ENCODE measurements around the gene THAP5. TPM values are rescaled to one million over a fixed set of nuclear protein-coding genes. Genes with fewer than 3 reads are reported as not detected.

The THAP5 gene
- total RNA-seq, 2 experiments from 2014 or later = 23.5 to 33.8 TPM

DNA sequence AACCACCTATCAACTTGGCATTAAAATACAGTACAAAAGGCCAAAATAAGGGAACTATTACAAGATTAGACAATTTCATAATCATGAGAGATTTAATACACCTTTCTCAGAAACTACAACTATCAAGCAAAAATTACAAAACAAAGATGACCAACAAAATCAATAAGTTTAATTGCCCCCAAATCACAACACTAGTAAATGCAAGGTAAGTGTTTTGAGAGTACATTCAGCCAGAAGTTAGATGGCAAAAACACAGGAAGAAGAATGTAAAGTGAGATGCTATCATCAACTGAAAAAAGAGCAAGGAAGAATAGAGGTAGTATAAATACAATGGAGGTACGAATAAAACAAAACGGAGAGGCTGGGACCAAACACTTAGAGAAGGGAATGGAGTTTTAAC is 46.7 kb downstream of the THAP5 start:
- Histone ChIP-seq H4K20me1 (ENCODE audit: insufficient read depth, low read length) (no peaks in the 10 kb centered on the region), H3K36me3 (ENCODE audit: insufficient read depth, low read length) (peaks cover 36% of the 10 kb centered on the region), H3K4me1 (ENCODE audit: insufficient read depth, low read length, poor library complexity, severe bottlenecking) (peaks cover 34% of the 10 kb centered on the region), H3K27ac (ENCODE audit: low read depth, low read length, poor library complexity, severe bottlenecking) (no peak overlapping the region), H3K9me2 (ENCODE audit: insufficient read depth, low read length) (no peaks in the 10 kb centered on the region), H3K9me3 (ENCODE audit: low read length) (no peaks in the 10 kb centered on the region), H3K79me2 (ENCODE audit: insufficient read depth, low read depth, low read length) (peaks cover 68% of the 10 kb centered on the region), H2AFZ (ENCODE audit: low read length) (no peak overlapping the region), H3K4me3 (ENCODE audit: low read depth, low read length, poor library complexity, severe bottlenecking) (no peak overlapping the region), H3K4me2 (ENCODE audit: low read length) (peak overlapping the region; percentile 91)
- intact Hi-C loops (cut with micrococcal nuclease; ENCODE audit: unreplicated experiment) = no loop called here
- POLR2A ChIA-PET = interaction anchor here (0.6 to 4.3 kb wide), 4 partner anchors 9 to 386 kb away, joined by 3 to 37 read pairs (median 12); no protein-coding TSS in a partner anchor
- TF ChIP-seq, protein P1, sequence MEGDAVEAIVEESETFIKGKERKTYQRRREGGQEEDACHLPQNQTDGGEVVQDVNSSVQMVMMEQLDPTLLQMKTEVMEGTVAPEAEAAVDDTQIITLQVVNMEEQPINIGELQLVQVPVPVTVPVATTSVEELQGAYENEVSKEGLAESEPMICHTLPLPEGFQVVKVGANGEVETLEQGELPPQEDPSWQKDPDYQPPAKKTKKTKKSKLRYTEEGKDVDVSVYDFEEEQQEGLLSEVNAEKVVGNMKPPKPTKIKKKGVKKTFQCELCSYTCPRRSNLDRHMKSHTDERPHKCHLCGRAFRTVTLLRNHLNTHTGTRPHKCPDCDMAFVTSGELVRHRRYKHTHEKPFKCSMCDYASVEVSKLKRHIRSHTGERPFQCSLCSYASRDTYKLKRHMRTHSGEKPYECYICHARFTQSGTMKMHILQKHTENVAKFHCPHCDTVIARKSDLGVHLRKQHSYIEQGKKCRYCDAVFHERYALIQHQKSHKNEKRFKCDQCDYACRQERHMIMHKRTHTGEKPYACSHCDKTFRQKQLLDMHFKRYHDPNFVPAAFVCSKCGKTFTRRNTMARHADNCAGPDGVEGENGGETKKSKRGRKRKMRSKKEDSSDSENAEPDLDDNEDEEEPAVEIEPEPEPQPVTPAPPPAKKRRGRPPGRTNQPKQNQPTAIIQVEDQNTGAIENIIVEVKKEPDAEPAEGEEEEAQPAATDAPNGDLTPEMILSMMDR (conservative IDR thresholded peaks at IDR 0.05; ENCODE audit: low read length) = no peak
- no peak for TF ChIP-seq EZH2phosphoT487 (IDR thresholded peaks at IDR 0.05; ENCODE audit: borderline replicate concordance, low read depth, low read length)
- BruUV-seq (replicated peaks) = no TSS peak
- DNase-seq (ENCODE audit: low spot score) = no peak
- CTCF ChIA-PET (ENCODE audit: unreplicated experiment) = no interaction called here

DNA sequence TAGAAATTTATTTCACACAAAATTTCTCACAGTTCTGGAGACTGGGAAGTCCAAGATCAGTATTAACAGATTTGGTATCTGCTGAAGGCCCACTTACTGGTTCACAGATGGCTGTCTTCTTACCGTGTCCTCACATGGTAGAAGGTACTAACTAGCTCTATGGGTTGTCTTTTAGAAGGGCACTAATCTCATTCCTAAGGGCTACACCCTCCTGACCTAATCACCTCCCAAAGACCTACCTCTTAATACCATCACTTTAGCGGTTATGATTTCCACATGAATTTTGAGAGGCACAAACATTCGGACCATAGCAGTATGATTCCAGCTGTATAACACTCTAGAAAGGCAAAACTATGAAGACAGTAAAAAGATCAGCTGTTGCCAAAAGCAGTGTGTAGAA is 51.6 kb downstream of the THAP5 start:
- peaks cover 83% of the 10 kb centered on the region for H3K36me3 ChIP-seq (ENCODE audit: insufficient read depth, low read length)

DNA sequence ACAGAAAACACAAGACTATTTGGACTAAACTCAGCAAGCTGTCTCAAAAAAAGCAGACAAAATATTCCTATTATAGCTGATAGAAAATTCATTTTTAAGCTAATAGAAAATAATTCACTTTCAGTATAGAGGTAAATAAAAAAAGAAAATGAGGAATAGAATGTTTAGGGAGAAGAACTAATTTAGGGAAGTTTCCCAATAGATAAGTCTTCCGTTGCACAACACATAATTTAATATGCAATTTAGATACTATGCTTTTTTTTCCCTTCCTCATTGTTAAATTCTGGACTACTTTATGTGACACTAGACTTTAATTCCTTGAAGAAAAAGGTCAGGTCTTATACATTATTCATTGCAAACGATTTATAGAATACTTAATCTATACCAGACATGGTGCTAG is 53.9 kb downstream of the THAP5 start:
- ChIA-PET POLR2A (interaction anchor here (0.7 to 4.5 kb wide), 3 partner anchors 9 to 195 kb away, joined by 3 to 37 read pairs (median 4); partner anchors contain the start of gene PNPLA8), CTCF (ENCODE audit: unreplicated experiment) (no interaction called here)
- BruUV-seq (replicated peaks) = no TSS peak
- intact Hi-C loops (cut with micrococcal nuclease; ENCODE audit: unreplicated experiment) = no loop called here
- H4K20me1 ChIP-seq (ENCODE audit: insufficient read depth, low read length) = no peaks in the 10 kb centered on the region
- peaks cover 8% of the 10 kb centered on the region; the same call in 1 of the 2 replicates for H3K9me3 ChIP-seq (ENCODE audit: low read length)
- DNase-seq (ENCODE audit: low spot score) = no peak
- TF ChIP-seq EZH2phosphoT487 (IDR thresholded peaks at IDR 0.05; ENCODE audit: borderline replicate concordance, low read depth, low read length) = no peak
- TF ChIP-seq, protein P1 (conservative IDR thresholded peaks at IDR 0.05; ENCODE audit: low read length) = no peak
- H3K27ac ChIP-seq (ENCODE audit: low read depth, low read length, poor library complexity, severe bottlenecking) = no peak overlapping the region
- H3K4me1 ChIP-seq (ENCODE audit: insufficient read depth, low read length, poor library complexity, severe bottlenecking) = peaks cover 44% of the 10 kb centered on the region
- H3K4me3 ChIP-seq (ENCODE audit: low read depth, low read length, poor library complexity, severe bottlenecking) = no peak overlapping the region
- peak overlapping the region; percentile 31 for H3K4me2 ChIP-seq (ENCODE audit: low read length)
- peaks cover 95% of the 10 kb centered on the region for H3K36me3 ChIP-seq (ENCODE audit: insufficient read depth, low read length)
- H3K79me2 ChIP-seq (ENCODE audit: insufficient read depth, low read depth, low read length) = peaks cover 52% of the 10 kb centered on the region; the same call in 1 of the 2 replicates
- H3K9me2 ChIP-seq (ENCODE audit: insufficient read depth, low read length) = no peaks in the 10 kb centered on the region
- no peak overlapping the region for H2AFZ ChIP-seq (ENCODE audit: low read length)

More for the DNA sequence above, 51.6 kb downstream of the THAP5 start:
- CTCF ChIA-PET (ENCODE audit: unreplicated experiment) = interaction anchor here (0.6 kb wide), 1 partner anchor 8 kb away, joined by 3 read pairs; the partner anchor contains the start of gene PNPLA8
- Histone ChIP-seq H3K4me3 (ENCODE audit: low read depth, low read length, poor library complexity, severe bottlenecking) (no peak overlapping the region), H3K4me1 (ENCODE audit: insufficient read depth, low read length, poor library complexity, severe bottlenecking) (peaks cover 30% of the 10 kb centered on the region), H2AFZ (ENCODE audit: low read length) (no peak overlapping the region), H3K27ac (ENCODE audit: low read depth, low read length, poor library complexity, severe bottlenecking) (no peak overlapping the region), H3K79me2 (ENCODE audit: insufficient read depth, low read depth, low read length) (peaks cover 65% of the 10 kb centered on the region; the same call in 1 of the 2 replicates), H4K20me1 (ENCODE audit: insufficient read depth, low read length) (no peaks in the 10 kb centered on the region), H3K4me2 (ENCODE audit: low read length) (no peak overlapping the region), H3K9me2 (ENCODE audit: insufficient read depth, low read length) (no peaks in the 10 kb centered on the region), H3K9me3 (ENCODE audit: low read length) (peaks cover under 1% of the 10 kb centered on the region; the same call in 1 of the 2 replicates)
- TF ChIP-seq, protein P1 (conservative IDR thresholded peaks at IDR 0.05; ENCODE audit: low read length) = no peak
- no peak for TF ChIP-seq EZH2phosphoT487 (IDR thresholded peaks at IDR 0.05; ENCODE audit: borderline replicate concordance, low read depth, low read length)
- intact Hi-C loops (cut with micrococcal nuclease; ENCODE audit: unreplicated experiment) = no loop called here
- BruUV-seq (replicated peaks) = no TSS peak
- POLR2A ChIA-PET = interaction anchor here (1.2 to 2.5 kb wide), 5 partner anchors 8 to 52 kb away, joined by 3 to 15 read pairs (median 5); partner anchors contain the start of genes DNAJB9, PNPLA8 and THAP5
- no peak for DNase-seq (ENCODE audit: low spot score)
